OCI-LY1 (cell line): Measurements from ENCODE around the gene PRR5.

Experiments used
- EZH2 ChIP-seq: fragments of 200-600 bp; sonication (generic), shearing (Covaris generic); IDR thresholded peaks from 2 replicates; pipeline ENCODE4 v1.8.0; 2017; ENCODE audit warnings: borderline replicate concordance, mixed run types, mild to moderate bottlenecking, antibody characterized with exemption, low read length, moderate library complexity, mixed read lengths
- TF ChIP-seq, protein P1 (sequence below): fragments of 200-600 bp; sonication (generic), shearing (Covaris generic); IDR thresholded peaks from 2 replicates; pipeline ENCODE4 v1.5.1; 2017; ENCODE audit warnings: mild to moderate bottlenecking, antibody characterized with exemption, low read length, moderate library complexity, mixed read lengths

GRCh38 chr22:44743804-44744211 lies 41.8 kb downstream of the PRR5 start:
- TF ChIP-seq EZH2 = no peak
- TF ChIP-seq, protein P1, sequence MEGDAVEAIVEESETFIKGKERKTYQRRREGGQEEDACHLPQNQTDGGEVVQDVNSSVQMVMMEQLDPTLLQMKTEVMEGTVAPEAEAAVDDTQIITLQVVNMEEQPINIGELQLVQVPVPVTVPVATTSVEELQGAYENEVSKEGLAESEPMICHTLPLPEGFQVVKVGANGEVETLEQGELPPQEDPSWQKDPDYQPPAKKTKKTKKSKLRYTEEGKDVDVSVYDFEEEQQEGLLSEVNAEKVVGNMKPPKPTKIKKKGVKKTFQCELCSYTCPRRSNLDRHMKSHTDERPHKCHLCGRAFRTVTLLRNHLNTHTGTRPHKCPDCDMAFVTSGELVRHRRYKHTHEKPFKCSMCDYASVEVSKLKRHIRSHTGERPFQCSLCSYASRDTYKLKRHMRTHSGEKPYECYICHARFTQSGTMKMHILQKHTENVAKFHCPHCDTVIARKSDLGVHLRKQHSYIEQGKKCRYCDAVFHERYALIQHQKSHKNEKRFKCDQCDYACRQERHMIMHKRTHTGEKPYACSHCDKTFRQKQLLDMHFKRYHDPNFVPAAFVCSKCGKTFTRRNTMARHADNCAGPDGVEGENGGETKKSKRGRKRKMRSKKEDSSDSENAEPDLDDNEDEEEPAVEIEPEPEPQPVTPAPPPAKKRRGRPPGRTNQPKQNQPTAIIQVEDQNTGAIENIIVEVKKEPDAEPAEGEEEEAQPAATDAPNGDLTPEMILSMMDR = no peak
